HL-60/S4 (cell line): Measurements from ENCODE around the gene DYSF.

ENCODE experiments used
- in situ Hi-C: fragments of 300-500 bp; cut with MboI; formaldehyde crosslinking; loops from 2 replicates; pipeline ENCODE4 v1.14.3; 2022; ENCODE audit warnings: low sequenced_read_pairs

The DYSF gene

DNA sequence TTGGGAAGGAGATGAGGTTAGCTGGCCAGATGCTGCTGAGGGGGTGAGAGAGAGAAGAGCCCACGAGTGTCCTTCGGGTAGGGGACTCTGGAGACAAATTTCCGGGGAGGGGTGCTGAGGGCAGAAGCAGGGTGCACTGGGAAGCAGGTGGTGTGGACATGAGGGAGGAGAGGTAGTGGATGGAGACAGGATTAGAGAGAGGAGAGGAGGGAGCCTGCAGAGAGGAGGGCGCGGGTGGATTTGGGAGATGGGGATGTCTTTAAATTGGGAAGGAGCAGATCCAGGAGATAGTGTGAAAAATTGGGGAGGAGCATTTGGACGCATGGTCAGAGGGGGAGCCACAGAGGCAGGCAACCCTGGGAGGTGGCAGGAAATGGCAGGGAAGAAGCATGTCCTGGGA lies 154.7 kb downstream of the DYSF start:
- in situ Hi-C loops: no loop called here

DNA sequence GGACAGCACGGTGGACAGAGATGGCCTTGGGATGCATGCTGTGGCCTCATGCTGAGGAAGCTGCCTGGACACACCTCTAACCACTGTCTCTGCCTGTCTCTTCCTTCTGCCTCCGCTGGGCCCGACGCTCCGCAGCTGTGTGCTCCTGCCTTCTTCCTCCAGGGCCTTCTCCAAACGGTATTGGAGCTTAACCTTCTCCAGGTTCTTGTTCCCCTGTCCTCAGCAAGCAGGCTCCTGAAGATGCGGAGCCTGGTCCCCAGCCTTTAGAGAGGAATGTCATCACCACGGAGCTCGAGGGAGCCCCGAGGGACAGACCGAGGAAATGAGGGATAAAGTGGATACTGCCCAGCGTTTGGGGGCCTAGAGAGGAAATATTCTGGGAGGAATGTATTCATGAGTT lies 155.1 kb downstream of the DYSF start:
- in situ Hi-C loops: no loop called here

DNA sequence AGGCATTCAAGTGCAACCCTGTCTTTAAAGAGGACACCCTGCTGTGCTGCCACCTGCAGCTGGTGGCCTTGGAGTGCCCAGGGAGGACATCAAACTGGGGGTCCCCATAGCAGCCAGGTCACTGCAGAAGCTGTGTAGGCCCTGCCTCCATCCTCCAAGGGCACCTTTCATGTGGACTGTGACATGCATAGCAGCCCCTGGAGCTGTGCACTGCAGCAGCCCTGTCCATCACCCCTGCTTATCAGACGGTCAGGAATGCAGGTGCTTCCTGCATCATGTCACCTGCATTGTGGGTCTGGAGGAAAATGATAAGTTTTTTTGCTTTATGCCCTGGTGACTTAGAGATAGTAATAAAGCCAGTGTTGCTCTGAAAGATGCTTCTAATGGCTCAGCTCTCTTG lies 155.7 kb downstream of the DYSF start:
- in situ Hi-C loops: no loop called here

DNA sequence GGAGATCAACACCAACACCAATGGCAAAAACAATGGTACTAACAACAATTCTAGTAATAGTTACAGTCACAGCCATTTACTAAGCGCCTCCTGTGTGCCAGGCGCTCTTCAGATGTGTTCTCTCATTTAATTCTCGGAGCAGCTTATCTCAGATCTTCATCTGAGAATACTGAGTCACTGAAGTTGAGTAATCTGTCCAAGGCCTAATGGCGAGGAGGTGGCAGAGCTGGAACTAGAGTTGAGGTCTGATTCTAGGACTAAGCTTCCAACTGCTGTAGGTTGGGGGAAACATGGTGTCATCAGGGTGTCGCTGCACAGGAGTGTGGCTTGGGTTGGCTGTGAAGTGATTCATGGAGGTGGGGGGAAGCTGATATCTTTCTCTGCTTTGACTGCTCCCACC lies 156.1 kb downstream of the DYSF start:
- in situ Hi-C loops: no loop called here

DNA sequence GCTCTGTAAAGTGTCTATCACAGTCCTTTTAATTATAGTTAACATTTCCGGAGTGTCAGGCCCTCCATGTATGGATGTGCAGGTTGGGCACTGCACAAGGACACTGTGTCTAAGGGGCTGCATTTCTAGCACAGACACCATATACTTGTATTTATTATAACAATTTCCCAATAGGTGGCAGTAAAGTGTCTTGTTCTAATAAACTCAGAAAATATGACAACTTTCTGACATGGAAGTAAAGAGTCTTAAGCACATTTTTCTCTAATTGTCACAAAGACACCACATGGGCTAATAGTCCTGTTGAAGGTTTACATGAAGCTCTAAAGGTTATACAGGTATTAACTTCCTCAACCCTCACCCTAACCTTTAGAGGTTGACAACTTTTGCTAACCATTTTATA lies 156.6 kb downstream of the DYSF start:
- in situ Hi-C loops: no loop called here

DNA sequence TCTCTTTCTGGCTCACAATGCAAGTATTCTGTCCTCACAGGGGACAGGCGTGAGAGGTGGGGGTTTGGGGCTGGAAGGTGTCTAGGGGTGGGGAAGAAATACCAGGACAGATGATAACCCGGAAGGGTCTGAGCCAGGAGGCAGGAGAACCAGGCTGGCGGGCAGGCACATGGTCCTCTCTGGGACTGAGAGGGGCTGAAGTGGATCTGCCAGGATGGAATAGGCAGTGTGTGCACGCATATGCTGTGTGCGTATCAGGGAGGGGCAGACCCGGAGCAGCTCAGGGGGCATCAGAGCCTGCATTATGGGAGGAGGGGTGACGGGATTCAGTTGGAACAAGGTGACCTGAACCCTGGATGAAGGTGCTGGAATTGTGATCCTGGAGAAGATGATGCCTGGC lies 157.3 kb downstream of the DYSF start:
- in situ Hi-C loops: no loop called here

DNA sequence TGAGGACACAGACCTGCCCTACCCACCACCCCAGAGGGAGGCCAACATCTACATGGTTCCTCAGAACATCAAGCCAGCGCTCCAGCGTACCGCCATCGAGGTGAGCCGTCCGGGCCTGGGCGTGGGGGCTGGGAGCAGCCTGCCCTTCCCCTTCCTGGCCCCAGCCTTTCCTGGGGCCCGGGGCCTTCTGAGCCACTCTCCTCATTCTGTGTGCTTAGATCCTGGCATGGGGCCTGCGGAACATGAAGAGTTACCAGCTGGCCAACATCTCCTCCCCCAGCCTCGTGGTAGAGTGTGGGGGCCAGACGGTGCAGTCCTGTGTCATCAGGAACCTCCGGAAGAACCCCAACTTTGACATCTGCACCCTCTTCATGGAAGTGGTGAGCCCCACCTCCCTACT lies 157.9 kb downstream of the DYSF start:
- in situ Hi-C loops: no loop called here

DNA sequence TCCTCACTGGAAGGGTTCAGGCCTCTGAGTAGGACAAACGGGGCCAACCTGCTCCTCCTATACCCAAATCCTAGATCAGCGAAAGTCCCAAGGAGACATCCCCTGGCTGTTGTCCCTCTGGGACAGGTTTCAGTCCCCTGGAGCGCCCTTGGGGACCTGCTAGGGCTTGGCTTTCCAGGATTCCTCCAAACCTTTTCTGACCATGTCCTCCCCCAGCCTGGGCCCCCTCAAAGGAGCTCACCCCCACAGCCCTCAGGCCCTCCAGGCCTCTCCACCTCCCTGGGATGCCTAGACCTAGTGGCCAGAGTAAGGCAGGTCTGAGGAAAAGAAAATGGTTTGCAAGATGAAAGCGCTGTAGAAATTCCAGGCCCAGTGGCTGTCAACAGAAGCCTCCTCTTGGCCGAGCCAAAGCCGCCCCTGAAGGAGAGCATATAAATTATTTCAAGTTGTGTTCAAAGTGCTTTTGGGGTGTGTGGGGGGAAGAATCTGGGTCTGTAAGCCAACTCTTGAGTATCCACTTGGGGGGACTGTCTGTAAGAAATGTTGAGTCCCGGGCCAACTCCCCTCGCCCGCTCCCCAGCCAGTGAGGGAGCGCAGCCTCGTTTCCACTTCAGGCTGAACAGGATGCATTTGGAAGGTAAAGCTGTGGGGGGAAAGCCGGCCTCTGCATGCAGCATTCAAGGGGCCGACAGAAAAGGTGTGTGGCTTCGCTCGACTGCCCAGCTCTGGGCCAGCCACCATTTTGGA lies 158.6 kb downstream of the DYSF start:
- in situ Hi-C loops: no loop called here

DNA sequence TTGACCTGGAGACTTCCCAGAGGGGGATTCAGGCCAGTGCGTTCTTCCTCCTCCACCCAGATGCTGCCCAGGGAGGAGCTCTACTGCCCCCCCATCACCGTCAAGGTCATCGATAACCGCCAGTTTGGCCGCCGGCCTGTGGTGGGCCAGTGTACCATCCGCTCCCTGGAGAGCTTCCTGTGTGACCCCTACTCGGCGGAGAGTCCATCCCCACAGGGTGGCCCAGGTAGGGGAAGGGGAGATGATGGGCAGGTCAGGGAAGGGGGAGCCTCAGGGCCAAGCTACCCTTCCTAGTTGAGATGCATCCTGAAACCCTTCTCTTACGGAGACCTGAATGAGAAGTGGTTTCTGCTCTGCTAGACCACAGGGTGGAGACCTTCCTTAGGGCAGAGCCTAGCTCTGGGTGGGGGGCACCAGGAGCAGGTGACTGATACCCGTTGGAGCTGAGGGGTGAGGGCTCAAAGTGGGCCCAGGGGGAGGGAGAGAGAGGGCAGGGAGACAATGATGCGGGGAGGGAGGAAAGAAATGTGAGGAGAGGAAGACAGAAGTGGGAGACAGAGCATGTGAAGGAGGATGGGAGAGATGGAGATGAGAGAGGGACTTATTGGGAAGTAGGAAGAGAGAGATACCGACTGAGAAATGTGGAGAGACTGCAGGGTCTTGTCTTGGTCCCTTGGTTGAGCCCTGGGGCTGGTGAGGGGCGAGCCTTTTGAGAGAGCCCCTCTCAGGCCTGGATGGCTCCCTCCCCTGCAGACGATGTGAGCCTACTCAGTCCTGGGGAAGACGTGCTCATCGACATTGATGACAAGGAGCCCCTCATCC lies 159.4 kb downstream of the DYSF start:
- in situ Hi-C loops: no loop called here

DNA sequence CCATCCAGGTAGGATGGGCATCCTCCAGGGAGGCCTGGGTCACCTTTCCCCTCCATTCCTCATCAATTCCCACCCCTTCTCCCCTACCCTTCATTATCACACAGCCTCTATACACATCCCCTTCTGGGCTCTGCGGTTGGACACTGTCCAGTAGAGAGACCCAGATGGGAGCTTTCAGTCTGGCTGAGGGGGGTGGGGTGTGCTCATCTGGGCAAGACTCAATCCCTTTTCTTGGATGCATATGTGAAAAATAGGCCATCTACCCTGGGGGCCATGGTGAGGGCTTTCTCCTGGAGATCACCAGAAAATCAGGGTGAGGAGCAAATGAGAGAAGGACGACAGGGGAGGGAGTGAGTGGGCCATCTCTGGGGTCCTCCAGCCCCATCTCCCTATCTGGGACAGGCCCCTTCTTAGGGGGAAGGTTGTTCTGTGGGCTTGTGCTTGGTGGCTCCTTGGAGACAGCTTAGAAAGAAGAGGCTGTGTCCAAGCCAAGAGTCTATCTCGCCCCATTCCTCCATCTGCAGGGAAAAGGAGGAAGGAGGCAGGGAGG lies 160.1 kb downstream of the DYSF start:
- in situ Hi-C loops: no loop called here

DNA sequence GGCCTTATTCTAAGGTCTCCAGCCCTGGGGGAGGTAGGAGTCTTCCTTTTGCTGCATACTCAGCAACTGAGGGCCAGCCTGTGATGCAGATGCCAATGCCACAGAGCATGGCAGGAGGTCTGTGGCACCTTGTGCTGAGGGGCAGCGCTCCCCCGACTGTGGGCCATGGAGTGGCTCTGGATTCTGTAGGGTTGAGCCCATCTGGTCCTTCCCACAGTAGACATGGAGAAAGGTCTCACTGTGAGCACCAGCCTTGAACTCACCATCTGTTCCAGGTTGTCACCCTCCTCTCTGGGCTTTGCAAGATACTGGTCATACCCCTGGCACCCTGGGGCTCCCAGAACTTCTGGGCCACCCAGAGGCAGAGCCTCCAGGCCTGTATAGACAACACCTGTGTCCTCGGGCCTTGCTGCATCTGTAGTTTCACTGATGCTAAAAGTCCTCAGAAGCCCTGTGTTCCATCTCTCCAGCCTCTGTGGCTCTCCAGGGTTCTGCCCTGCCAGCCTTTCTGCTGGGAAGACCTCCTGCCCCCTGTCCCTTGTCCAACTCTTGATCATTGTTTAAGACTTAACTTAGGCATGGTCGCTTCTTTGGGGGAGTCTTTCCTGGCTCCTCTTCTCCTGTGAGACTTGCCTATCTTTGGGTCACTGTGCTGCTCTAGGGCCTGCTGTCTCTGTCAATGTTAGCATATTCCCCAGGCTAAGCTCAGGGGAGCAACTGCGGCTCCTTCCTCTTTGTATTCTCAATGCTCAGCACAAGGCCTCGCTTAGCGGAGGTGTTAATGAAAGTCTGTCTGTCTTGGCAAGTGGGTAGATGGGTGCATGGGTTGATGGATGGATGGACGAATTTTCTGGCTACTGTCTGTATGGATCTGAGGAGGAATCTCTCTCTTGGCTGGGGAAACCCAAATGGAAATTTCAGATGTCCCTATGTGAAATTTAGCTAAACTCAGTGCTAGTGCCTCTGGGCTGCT lies 160.9 kb downstream of the DYSF start:
- in situ Hi-C loops: no loop called here

DNA sequence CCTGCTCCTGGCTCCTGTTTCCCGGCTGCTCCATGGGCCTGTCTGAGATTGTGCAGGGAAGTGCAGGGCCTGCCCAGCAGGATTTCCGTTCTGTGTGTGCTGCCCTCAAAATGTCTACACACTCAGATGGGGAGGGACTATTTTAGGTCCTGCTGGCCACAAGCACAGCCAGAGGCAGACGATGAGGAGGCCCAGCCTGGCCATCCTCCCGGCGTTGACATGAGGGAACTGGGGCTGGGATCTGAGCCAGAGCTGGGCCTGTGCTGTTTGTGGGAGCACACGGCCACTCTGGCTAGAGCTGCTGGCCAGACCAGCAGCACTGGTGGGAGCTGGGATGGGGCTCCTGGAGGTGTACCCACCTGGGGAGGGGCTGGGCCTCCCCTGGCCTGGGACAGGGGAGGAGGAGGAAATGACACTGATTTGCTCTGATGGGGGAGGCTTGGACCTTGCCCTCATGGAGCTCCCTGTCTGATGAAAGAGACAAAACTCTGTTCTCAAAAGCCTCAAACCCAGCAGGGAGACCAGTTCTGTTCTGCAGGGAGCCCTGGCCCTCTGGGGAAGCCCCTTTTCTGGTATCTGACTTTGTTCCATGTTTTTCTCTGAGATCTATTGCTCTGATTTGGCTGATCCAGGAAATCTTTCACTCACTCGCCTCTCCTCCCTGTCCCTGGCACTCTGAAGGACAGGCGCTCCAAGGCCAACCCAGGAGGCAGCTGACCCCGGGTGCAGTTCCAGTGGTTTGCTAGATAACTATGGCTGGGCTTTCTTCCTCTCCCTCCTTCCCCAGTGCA lies 161.8 kb downstream of the DYSF start:
- in situ Hi-C loops: no loop called here

DNA sequence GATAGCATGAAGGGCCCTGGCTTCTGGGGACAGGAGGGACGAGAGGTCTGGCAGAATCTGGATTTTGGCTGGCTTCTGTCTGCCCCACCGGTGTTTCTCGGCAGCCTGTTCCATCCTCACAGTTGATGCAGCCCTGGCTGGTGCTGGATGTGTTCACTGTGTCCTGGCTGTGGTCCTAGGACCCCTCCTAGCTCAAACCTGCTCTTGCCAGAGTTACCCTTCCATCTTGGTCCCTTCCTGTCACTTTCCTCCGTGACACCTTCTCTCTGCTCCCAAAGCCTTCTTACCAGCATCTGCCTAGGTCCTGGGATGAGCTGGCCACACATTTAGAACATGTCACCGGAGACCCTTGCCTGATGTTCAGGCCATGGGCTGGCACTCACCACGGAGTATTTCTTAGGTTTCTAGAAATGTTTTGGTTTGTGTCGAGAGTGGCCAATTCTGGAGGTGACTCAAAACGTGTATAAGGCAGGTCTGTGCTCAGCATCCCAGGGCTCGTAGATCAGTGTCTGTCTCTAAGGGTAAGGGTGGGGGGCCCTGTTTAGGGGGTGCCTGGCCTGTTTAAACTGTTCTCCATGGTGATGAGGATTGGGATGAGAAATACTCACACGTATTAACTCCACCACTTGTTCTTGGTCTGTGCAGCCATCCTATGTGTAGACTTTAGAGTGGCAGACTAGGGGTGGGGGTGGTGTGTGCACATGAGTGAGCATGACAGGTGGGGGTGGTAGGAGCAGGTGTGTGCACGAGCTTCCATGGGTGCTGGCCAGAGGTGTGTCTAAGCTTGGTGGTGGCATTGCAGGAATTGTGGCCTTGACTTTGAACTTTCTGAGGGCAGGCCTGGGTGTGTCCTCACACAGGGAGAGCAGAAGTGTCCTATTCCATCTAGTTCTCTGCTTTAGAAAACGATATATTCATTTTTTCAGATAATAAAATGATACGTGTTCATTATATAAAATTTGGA lies 162.7 kb downstream of the DYSF start:
- in situ Hi-C loops: no loop called here

DNA sequence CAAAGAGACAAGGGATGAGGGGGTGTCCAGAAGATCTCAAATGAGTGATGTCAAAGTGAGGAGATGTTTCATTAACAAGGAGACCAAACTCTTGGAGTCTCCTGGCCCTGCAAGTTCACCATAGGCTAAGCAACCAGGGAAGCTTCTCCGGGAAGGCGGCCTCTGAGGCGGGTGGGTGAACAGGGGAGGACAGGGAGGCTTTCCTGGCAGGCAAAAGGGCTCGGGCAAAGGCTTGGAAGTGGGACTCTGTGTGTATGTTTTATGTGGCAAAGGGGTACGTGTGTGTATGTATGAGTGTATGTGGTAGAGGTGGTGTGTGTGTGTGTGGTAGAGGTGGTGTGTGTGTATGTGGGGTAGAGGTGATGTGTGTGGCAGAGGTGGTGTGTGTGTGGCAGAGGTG lies 163.9 kb downstream of the DYSF start:
- in situ Hi-C loops: no loop called here

DNA sequence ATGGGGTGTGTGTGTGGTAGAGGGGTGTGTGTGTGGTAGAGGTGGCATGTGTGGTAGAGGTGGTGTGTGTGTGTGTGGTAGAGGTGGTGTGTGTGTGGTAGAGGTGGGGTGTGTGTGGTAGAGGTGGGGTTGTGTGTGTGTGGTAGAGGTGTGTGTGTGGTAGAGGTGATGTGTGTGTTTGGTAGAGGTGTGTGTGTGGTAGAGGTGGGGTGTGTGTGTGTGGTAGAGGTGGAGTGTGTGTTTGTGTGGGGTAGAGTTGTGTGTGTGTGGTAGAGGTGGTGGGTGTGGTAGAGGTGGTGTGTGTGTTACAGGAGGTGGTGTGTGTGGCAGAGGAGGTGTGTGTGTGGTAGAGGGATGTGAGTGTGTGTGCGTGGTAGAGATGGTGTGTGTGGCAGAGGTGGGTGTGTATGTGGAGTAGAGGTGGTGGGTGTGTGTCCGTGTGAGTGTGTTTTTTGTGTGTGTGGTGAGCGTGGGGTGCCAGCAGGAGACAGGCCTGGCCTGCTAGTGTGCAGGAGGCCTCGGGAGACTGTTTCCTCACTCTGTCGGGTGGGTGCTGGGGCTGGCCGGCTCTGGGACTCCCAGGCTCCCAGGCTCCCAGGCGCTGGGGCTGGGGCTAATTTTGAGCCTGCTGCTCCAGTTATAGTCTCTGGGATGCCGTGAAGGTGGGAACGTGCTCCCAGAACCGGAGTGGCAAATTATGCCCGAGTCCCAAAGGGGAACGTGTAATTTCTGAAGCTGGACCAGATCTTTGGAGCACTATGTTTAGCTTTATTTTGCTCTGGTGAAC lies 165.2 kb downstream of the DYSF start:
- in situ Hi-C loops: no loop called here

DNA sequence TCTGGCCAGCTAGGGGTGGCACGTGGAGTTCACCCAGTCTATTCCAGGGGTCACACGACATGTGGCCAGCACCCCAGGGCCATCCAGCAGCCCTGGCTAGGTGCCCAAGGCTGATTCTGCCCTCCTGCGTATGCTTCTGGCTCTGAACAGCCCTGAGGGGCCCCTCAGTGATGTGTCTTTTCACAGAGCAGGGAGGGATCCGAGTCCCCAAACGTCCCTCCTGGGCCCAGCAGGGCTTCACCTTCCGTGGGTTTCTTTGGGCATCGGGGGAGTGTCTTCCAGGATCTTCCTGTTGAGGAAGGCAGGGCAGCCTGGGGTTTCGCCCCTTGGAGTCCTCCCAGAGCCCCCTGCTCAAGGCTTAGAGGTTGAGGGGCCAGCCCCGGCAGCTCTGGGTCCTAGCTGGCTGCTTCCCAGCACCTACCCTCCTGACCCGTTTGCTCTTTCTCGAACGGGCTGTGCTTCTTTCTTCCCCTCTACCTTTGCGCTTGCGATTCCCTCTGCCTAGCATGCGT lies 165.9 kb downstream of the DYSF start:
- in situ Hi-C loops: no loop called here

DNA sequence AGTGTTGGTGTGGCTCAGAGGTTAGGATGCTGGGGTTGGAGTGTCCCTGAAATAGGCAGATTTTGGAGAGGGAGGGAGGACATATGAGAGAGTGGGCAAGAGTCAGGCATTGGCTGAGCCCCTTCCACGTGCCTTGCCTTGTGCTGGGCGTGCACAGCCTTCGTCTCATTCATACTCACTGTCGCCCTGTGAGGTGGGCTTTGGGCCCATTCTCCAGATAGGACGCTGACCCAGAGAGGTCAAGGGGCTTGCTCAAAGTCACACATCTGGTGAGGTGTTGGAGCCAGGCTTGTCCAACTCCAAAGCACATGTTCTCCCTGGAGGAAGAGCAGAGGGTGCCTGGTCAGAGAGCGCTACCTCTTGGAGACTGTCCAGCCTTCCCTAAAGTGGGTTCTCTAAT lies 166.8 kb downstream of the DYSF start:
- in situ Hi-C loops: no loop called here

DNA sequence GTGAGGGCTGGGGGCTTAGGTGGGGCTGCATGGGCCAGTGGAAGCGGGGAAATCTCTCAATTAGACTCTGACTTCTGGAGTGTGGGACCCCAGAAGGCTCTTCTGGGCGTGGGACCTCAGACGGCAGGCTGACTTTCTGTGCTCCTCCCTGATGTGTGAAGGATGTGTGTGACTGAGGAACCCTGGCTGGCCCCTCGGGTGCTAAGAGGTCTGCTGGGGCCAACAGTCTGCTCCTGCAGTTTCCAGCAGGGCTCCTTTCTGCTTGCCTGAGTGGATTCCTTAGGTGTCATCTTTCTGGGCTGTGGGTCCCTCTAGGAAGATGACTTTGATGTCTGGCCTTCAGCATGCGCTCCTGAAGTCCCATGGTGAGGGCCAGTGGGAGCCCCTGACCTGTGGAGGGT lies 167.5 kb downstream of the DYSF start:
- in situ Hi-C loops: no loop called here
